Tibial artery (tissue), 4 donors: Measurements from ENCODE around the gene KLHL22.

Experiments used
- DNase-seq, 2 donors: peaks; one replicate each; pipeline ENCODE4 v3.0.0-alpha.2; 2019
- H3K27ac ChIP-seq, 2 donors: fragments of 200-600 bp; sonication (generic) in 1 of 2; 1 replicate in 1 of 2; 2 replicates in 1 of 2; pipeline ENCODE4 v1.5.1; 2018 to 2019; ENCODE audit warnings: mild to moderate bottlenecking in 1 of 2
- H3K27me3 ChIP-seq, 2 donors: fragments of 200-600 bp; sonication (generic) in 1 of 2; one replicate each; pipeline versions ENCODE4 v1.5.1 to v1.6.0; 2016 to 2019
- H3K36me3 ChIP-seq, 3 donors: fragments of 200-600 bp; sonication (generic) in 2 of 3; one replicate each; pipeline ENCODE4 v1.5.1; 2016 to 2019; ENCODE audit warnings: mild to moderate bottlenecking in 2 of 3
- H3K4me1 ChIP-seq, 4 donors: fragments of 200-600 bp; sonication (generic) in 2 of 4; 1 replicate in 3 of 4; 2 replicates in 1 of 4; pipeline ENCODE4 v1.5.1; 2016 to 2019
- H3K4me3 ChIP-seq, 2 donors: fragments of 200-600 bp; sonication (generic) in 1 of 2; 1 replicate in 1 of 2; 2 replicates in 1 of 2; pipeline ENCODE4 v1.5.1; 2018 to 2019; ENCODE audit warnings: mild to moderate bottlenecking in 2 of 2
- H3K9me3 ChIP-seq, 3 donors: fragments of 200-600 bp; sonication (generic) in 1 of 3; one replicate each; pipeline ENCODE4 v1.5.1; 2016 to 2019
- CTCF ChIP-seq, 2 experiments: fragments of 200-600 bp in 1 of 2; fragments of 450-650 bp in 1 of 2; IDR thresholded peaks; one replicate each; pipeline ENCODE4 v1.5.1; 2017 to 2019; ENCODE audit warnings: antibody characterized with exemption in 2 of 2, mild to moderate bottlenecking in 1 of 2, moderate library complexity in 1 of 2
- intact Hi-C: fragments of 100-400 bp; cut with DNase I; formaldehyde crosslinking; loops from one replicate; pipeline ENCODE4 v1.15.0; 2023; ENCODE audit warnings: low total_unique reads

The KLHL22 gene

GRCh38 chr22:20531404-20532201 lies 36.0 kb upstream of the KLHL22 start:
- Histone ChIP-seq H3K36me3 (peaks cover 0 to 21% (median 13%) of the 10 kb centered on the region in 3 donors), H3K4me3 (no peak overlapping the region), H3K27ac (peak overlapping the region; percentile 80 to 84), H3K9me3 (no peaks in the 10 kb centered on the region), H3K4me1 (peaks cover 6 to 74% (median 52%) of the 10 kb centered on the region in 4 donors), H3K27me3 (no peaks in the 10 kb centered on the region)
- TF ChIP-seq CTCF (IDR thresholded peaks at IDR 0.05), result no peak
- DNase-seq, result peak; percentile 54 to 88
- intact Hi-C loops, result no loop called here

- Histone ChIP-seq H3K9me3 (no peaks in the 10 kb centered on the region), H3K27ac (peak overlapping the region; percentile 80 to 84), H3K4me3 (no peak overlapping the region), H3K27me3 (no peaks in the 10 kb centered on the region), H3K36me3 (peaks cover 0 to 21% (median 13%) of the 10 kb centered on the region in 3 donors), H3K4me1 (peaks cover 6 to 75% (median 51%) of the 10 kb centered on the region in 4 donors)
- intact Hi-C loops, result no loop called here
- no peak for TF ChIP-seq CTCF (IDR thresholded peaks at IDR 0.05)
- no peak for DNase-seq
These were observed 35.5 kb upstream of the KLHL22 start for GRCh38 chr22:20531154-20531403.

- no peak overlapping the region for H3K4me3 ChIP-seq
- H3K4me1 ChIP-seq, result peaks cover 6 to 75% (median 51%) of the 10 kb centered on the region in 4 donors
- H3K36me3 ChIP-seq, result peaks cover 0 to 21% (median 13%) of the 10 kb centered on the region in 3 donors
- peak overlapping the region; percentile 80 to 84 for H3K27ac ChIP-seq
- DNase-seq, result no peak
- intact Hi-C loops, result no loop called here
- no peaks in the 10 kb centered on the region for H3K9me3 ChIP-seq
- TF ChIP-seq CTCF (IDR thresholded peaks at IDR 0.05), result no peak
- H3K27me3 ChIP-seq, result no peaks in the 10 kb centered on the region
These were observed 35.0 kb upstream of the KLHL22 start for GRCh38 chr22:20530368-20531153.

- Histone ChIP-seq H3K36me3 (peaks cover 0 to 13% (median 11%) of the 10 kb centered on the region in 3 donors), H3K27ac (no peak overlapping the region), H3K4me3 (no peak overlapping the region), H3K27me3 (no peaks in the 10 kb centered on the region), H3K4me1 (peaks cover 6 to 74% (median 49%) of the 10 kb centered on the region in 4 donors), H3K9me3 (no peaks in the 10 kb centered on the region)
- no peak for DNase-seq
- no peak for TF ChIP-seq CTCF (IDR thresholded peaks at IDR 0.05)
- intact Hi-C loops, result no loop called here
These were observed 32.9 kb upstream of the KLHL22 start for GRCh38 chr22:20528405-20528978.

- peaks cover 0 to 13% (median 11%) of the 10 kb centered on the region in 3 donors for H3K36me3 ChIP-seq
- no peak for DNase-seq
- intact Hi-C loops, result no loop called here
These were observed 31.2 kb upstream of the KLHL22 start for GRCh38 chr22:20526628-20527355.

More at GRCh38 chr22:20526628-20527355, 31.2 kb upstream of the KLHL22 start:
- TF ChIP-seq CTCF (IDR thresholded peaks at IDR 0.05), result no peak
- H3K9me3 ChIP-seq, result no peaks in the 10 kb centered on the region
- H3K27ac ChIP-seq, result peak overlapping the region in 1 of 2 donors; percentile 4
- no peak overlapping the region for H3K4me3 ChIP-seq
- peaks cover 0 to 74% (median 43%) of the 10 kb centered on the region in 4 donors for H3K4me1 ChIP-seq
- H3K27me3 ChIP-seq, result no peaks in the 10 kb centered on the region
